GM18505 (cell line): Measurements from ENCODE around the gene LACTB.

ENCODE experiments used
- ATAC-seq: cut with Tn5 transposase; IDR thresholded peaks from one replicate; pipeline ENCODE4 v1.9.1; 2021; ENCODE audit not compliant: unreplicated experiment
- POLR2A ChIP-seq: IDR thresholded peaks from 4 replicates; pipeline ENCODE4 v1.6.1; 2011; ENCODE audit warnings: borderline replicate concordance; ENCODE audit not compliant: insufficient read depth, insufficient read length; ENCODE audit errors: extremely low read depth

The LACTB gene

DNA sequence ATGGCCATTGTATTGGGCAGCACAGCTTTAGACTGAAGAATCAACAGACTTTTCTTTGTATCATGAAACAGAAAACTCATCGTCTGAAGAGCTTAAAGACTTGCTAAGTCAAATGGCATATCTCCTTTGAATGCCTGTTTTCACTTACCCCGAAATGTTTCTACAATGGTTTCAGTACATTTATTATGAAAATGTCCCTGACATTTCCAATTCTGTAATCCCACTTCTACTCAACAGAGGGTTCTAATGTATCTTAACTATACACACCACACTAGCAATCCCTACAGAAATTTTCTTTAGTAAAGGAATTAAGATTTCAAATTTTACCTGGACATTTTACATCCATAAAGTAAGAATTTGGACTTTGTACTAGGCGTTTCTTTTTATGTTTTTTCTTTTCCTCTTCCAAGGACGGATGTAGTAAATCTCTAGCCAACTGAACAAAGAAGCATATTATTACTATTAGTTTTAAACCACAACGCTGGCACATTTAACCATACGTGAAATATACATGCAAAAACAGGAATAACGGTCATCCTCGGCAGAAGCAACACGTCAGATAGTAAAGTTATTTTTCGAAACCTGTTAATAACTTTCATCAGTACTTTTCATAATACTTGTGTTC, 34.5 kb downstream of the LACTB start:
- no peak for ATAC-seq
- TF ChIP-seq POLR2A: no peak

DNA sequence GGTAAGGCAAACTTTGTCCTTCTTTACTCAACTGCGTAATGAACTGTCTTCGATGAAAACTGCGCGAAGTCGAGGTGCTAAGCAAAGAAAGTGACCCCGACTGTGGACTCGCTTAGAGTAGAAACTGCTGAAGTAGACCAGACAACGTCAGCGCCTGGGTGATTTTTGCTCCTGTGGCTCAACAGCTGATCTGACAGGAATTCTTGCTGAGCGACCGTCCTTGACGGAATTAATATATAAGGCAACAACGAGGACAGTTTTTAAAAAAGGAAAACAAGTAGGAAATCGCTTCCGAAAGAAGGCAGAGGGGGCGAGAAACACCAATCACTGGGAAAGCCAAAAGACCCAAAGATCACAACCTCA, 35.1 kb downstream of the LACTB start:
- ATAC-seq: no peak
- no peak for TF ChIP-seq POLR2A

DNA sequence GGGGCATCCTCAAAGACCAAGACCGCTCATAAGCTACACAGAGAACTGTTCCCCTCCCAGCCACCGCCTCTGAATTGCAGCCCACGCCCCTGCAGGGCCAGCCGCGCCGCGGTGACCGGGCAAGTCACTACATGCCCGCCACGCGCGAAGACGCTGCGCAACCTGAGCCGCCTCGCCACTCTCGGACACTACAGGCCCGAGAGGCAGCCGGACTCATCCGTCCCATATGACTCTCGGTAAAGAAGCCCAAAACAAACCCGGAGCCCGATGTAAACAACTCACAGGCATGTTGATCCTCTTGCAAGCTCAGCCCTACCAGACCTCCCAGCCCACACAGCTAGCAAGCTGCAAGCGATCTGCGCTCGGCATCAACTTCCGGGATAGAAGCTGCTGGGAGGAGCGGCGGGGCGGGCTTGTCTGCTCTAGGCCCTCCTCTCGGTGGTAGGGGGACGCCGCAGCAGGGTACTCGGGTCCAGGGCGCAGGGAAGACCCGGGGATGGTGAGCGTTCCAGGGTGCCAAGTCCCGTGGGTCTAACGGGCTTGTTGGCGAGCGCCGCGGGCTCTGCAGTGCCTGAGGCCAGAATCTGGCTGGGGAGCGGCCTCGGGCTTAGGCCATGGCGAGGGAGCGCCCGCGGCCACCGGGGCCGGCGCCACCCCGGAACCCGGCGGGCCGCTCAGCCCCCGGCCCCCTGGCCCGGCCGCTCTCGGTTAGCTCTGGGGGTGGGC, 35.6 kb downstream of the LACTB start, which contains the start of gene RPS27L:
RPS27L (minus strand) TSS at position 360 of the 726 bp plus-strand sequence; CDS start at position 288, 72 bp downstream.
- ATAC-seq: peak; percentile 87
- peak; percentile 96 for TF ChIP-seq POLR2A

DNA sequence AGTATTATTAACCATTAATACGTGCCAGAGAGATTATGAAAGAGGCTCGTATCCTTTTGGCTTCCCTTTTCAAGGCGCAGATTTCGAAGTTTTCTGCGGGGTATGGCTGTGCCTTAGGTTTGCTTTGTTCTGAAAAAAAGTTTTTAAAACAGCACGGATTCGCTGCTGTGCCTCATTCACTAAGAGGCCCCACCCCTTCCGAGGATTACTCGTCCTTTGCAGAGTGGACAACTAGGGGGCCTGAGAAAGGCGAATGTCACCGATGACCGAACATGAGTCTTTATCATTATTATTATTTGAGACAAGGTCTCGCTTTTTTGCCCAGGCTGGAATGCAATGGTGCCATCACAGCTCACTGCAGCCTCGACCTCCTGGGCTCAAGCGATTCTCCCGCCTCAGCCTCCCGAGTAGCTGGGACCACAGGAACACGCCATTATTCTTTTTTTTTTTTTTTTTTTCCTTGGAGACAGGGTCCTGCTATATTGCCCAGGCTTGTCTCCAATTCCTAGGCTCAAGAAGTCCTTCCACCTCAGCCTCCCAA, 36.3 kb downstream of the LACTB start:
- no peak for ATAC-seq
- TF ChIP-seq POLR2A: no peak

DNA sequence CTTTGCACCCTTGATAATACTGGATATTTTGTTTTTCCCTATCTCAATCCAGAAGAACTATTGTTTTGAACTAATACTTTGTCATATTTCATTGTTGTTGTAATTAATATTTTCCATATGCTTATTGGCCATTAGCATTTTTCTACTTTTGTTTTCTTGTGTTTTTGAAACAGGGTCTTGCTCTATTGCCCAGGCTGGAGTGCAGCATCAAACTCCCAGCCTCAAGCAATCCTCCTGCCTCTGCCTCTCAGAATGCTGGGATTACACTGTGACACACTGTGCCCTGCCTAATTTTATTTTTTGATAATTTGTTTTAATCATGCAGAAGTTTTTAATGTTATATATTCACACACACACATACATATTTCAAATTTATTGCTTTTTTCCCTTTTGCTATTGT, 39.0 kb downstream of the LACTB start:
- TF ChIP-seq POLR2A: no peak
- no peak for ATAC-seq

DNA sequence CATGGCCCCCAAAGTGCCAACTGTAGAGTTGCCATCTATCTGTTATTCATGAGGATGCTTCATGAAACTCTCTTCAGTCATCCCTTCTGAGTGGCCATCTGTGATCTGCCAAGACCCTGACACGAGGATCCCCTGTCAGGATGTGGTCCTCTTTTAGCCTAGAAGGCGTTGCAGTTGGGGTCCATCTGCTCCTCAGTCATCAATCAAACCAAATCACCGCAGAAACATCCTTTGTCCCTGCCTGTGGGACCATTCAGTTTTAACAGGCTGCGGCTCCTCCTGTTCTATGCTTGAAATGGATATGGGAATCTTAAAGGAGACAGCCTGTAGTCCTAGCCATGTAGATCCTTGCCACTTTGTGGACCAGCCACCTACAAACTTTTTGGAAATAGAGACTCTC, 41.6 kb downstream of the LACTB start:
- ATAC-seq: no peak
- TF ChIP-seq POLR2A: no peak

DNA sequence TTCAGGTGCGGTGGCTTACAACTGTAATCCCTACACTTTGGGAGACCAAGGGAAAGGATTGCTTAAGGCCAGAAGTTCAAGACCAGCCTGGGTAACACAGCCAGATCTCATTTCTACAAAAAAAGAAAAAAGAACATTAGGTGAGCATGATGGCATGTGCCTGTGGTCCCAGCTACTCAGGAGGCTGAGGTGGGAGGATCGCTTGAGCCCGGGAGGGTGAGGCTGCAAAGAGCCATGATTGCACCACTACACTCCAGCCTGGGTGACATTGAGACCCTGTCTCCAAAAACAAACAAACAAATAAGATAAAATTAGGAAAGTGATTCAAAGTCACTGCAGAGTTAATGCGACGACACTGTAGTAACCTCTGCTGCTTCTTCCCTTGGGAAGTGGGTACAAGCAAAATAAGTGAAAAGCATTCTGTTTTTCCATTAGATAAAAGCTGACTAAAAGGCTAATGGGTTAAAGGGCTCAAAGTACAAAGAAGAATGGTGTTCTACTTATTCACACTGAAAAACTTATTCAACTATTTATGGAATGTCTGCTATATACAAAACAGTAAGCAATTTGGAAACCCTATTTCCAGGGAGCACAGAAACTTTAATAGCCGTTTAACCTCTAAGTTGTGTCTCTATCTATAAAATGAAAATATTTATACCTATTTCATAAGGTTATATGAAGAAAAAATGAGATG, 43.7 kb downstream of the LACTB start:
- ATAC-seq: no peak
- no peak for TF ChIP-seq POLR2A

DNA sequence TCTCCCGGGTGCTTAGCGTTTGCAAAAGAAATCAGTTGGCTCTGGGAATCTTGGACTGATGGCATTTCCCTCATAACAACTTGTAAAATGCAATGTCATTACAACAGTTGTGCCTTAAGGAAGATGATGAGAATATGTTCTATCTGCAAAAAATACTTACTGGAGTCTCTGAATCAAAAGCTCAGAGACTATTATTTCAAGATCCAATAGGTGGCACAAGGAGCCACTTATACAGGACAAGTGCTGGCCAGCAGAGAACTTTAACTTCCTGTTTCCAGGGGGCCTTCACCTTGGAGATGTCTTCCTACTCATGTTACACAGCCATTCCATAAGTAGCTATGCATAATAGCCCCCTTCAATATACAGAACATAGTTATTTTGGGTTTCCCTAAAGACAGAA, 44.6 kb downstream of the LACTB start:
- ATAC-seq: no peak
- TF ChIP-seq POLR2A: no peak

DNA sequence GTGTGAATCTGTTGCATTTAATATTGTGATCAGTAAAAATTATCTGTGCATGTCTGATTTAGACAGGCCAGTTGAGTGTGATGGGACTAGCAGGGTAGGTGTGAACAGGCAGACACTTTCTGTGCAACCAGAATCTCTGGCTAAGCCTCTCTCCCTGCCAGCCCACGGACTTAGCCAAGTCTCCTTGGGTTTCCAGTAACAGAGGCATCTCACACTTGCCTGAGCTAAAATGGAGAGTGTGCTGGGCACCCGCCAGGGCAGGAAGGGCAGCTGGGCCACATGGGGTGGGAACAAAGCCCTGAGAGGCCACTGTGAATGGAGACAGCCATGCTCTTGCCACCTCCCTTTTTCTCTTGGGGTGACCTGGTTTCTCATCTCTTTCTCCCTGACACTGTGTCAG, 48.1 kb downstream of the LACTB start:
- TF ChIP-seq POLR2A: no peak
- no peak for ATAC-seq

DNA sequence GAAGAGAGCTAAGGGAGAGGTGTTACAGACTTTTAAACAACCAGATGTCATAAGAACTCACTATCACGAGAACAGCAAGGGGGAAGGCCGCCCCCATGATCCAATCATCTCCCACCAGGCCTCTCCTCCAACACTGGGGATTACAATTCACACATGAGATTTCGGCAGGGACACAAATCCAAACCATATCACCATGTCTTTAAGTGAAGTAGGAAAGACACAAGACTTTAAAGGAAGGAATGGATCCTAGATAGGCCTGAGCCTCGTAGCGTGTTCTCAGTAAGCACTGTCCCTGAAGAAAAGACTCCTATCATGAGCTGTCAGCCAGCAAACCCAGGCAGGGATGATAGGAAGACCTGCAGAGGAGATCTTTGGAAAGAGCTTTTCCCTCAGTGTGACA, 50.7 kb downstream of the LACTB start:
- TF ChIP-seq POLR2A: no peak
- no peak for ATAC-seq

DNA sequence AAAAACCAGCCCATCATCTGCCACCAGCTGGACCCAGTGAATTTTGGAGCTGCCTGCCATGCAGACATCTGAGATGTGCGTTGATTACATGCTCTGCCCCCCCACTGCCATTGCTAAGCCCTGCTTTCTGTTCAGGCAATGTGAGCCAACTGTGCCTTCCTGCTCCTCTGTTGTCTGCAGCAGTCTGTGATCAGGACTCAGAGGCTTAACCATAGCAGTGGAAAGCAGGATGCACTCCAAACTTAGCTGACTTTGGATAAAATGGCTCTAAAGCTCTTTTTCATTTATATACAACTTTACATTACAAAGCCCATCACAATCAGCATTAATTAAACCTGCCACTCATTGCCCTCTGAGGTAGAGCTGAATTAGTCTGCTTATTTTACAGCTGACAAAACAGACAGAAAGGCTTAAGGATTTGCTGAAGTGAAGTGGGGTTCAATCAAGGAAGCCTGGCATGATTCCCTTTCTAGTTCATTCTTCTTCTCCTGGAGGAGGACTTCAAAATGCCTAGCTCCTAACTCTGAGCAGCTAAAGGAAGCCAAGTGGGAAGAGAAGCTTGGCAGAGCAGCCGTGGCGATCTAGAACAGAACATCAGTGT, 51.3 kb downstream of the LACTB start:
- no peak for TF ChIP-seq POLR2A
- ATAC-seq: no peak

DNA sequence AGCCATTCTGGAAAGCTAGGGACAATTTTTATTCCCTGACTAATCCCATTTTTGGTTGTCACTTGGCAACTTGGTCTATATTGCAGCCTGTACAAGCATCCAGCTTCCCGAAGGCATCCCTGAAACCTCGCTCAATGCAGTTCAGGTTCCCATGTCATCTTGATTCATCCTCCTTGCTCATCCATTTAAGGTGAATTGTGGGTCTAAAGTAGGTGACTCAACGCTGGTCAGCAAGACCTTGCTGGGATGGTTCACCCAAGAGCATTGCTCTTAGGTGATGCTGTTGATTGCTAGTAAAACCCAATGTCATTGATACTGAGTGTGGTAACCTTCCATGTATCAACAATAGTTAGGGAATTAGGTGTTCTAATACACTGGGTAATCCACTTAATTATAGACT, 54.6 kb downstream of the LACTB start:
- ATAC-seq: no peak

DNA sequence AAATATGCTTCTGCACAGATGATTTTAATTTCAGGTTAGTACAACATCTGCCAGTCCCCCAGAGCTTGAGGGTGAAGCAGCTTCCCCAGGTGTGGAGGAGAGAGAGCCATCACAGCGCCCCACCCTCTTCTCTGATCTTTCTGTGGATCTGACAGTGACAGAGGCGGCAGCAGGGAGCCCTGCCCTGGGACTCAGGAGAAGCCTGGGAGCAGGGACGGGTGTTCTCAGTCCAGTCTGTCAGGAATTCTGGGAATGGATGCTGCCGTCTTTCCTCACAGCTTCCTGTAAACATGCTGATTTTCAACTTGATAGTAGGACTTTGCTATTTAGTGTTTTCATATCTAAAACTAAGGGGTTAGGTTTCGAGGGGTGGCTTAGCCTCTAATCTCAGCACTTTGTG, 56.4 kb downstream of the LACTB start:
- no peak for TF ChIP-seq POLR2A
- ATAC-seq: no peak

More for the DNA sequence above, 54.6 kb downstream of the LACTB start:
- no peak for TF ChIP-seq POLR2A
